ENCODE results near the gene STK38L. TPM values are rescaled to one million over a fixed set of nuclear protein-coding genes. Genes with fewer than 3 reads are reported as not detected.

Gene STK38L
- total and polyA plus RNA-seq, 2 of the 4 experiments (the other 2 are of a cell fraction), result 5.1 to 7.2 TPM

GRCh38 chr12:27344760-27345159, 100.7 kb downstream of the STK38L start:
- H3K9me1 ChIP-seq (ENCODE audit: insufficient read depth, low read length), result peaks cover 13% of the 10 kb centered on the region
- H3K4ac ChIP-seq (ENCODE audit: low read depth, low read length), result peak overlapping the region; percentile 92; the same call in 1 of the 2 replicates
- no peaks in the 10 kb centered on the region for H3K27me3 ChIP-seq (ENCODE audit: control insufficient read depth, insufficient read depth, low read length)
- intact Hi-C loops (cut with micrococcal nuclease), result loop anchor here (5.0 kb wide), 1 partner anchor 178 kb away; the partner anchor contains the start of gene PPFIBP1
- peak overlapping the region; percentile 73; the same call in 1 of the 2 replicates for H4K5ac ChIP-seq (ENCODE audit: low read depth, low read length)
- H2BK5ac ChIP-seq (ENCODE audit: low read depth, low read length, poor library complexity, severe bottlenecking), result peak overlapping the region; percentile 96
- peaks cover 17% of the 10 kb centered on the region for H3K4me1 ChIP-seq (ENCODE audit: control insufficient read depth, insufficient read depth, low read length)
- no peak overlapping the region for H2AFZ ChIP-seq (replicated peaks; ENCODE audit: low read length, poor library complexity)
- 0 out of 2 replicates have a peak overlapping the region, but pooled peaks have one; percentile 30 for H3K56ac ChIP-seq (ENCODE audit: extremely low read depth, insufficient read depth, low read length)
- no peaks in the 10 kb centered on the region for H3K36me3 ChIP-seq (ENCODE audit: control insufficient read depth, insufficient read depth, low read length)
- H3K27ac ChIP-seq (ENCODE audit: insufficient read depth, low read length), result peak overlapping the region; percentile 85
- peak overlapping the region; percentile 94 for H2BK15ac ChIP-seq (ENCODE audit: low read depth, low read length)
- H3K9me3 ChIP-seq (ENCODE audit: control insufficient read depth, insufficient read depth, low read length), result no peaks in the 10 kb centered on the region
- DNase-seq, result peak; percentile 41
- peak overlapping the region; percentile 51 to 77 for H4K8ac ChIP-seq (ENCODE audit: low read depth in 2 of 2, low read length in 2 of 2)
- POLR2A ChIA-PET (ENCODE audit: unreplicated experiment), result no interaction called here
- H2AK5ac ChIP-seq (ENCODE audit: low read depth, low read length), result peak overlapping the region; percentile 82
- H3K14ac ChIP-seq (replicated peaks; ENCODE audit: low read depth, low read length), result peak overlapping the region; percentile 92
- ATAC-seq (ENCODE audit: low read depth), result no peak
- dilution Hi-C loops (cut with HindIII; ENCODE audit: low sequenced_read_pairs, unreplicated experiment), result no loop called here
- peaks cover 37 to 68% of the 10 kb centered on the region in 2 experiments for H3K79me1 ChIP-seq (ENCODE audit: low read depth in 1 of 2, low read length in 2 of 2)
- no peak overlapping the region for H2AK9ac ChIP-seq (replicated peaks; ENCODE audit: low read depth, low read length, poor library complexity)
- no peak overlapping the region for H3K4me3 ChIP-seq (ENCODE audit: insufficient read depth, low read depth, low read length)
- TF ChIP-seq FOS (IDR thresholded peaks at IDR 0.05; ENCODE audit: low read depth, low read length) (no peak), RAD21 (IDR thresholded peaks at IDR 0.05; ENCODE audit: low read length) (no peak), BHLHE40 (IDR thresholded peaks at IDR 0.05; ENCODE audit: low read depth, low read length) (no peak), MAFK (IDR thresholded peaks at IDR 0.05; ENCODE audit: low read depth, low read length) (no peak), MXI1 (IDR thresholded peaks at IDR 0.05; ENCODE audit: borderline replicate concordance, low read depth, low read length) (no peak), MAZ (IDR thresholded peaks at IDR 0.05; ENCODE audit: borderline replicate concordance, low read depth, low read length) (no peak), CEBPB (IDR thresholded peaks at IDR 0.05; ENCODE audit: low read depth, low read length) (no peak), ELK1 (IDR thresholded peaks at IDR 0.05; ENCODE audit: borderline replicate concordance, low read depth, low read length) (no peak), CTCF (conservative IDR thresholded peaks at IDR 0.05; ENCODE audit: low read depth, low read length) (no peak), RCOR1 (IDR thresholded peaks at IDR 0.05; ENCODE audit: insufficient replicate concordance, low read length) (no peak), POLR2A (IDR thresholded peaks at IDR 0.05; ENCODE audit: low read depth, low read length) (no peak), SMC3 (IDR thresholded peaks at IDR 0.05; ENCODE audit: low read depth, low read length) (no peak), RFX5 (IDR thresholded peaks at IDR 0.05; ENCODE audit: low read depth, low read length) (no peak)
- no peaks in the 10 kb centered on the region for H4K20me1 ChIP-seq (ENCODE audit: insufficient read depth, low read length)
- H3K23ac ChIP-seq (ENCODE audit: low read depth, low read length), result peak overlapping the region; percentile 93
- H3K9ac ChIP-seq (ENCODE audit: low read depth, low read length), result no peak overlapping the region
- peak overlapping the region; percentile 92 for H3K18ac ChIP-seq (ENCODE audit: low read depth, low read length)
- H4K91ac ChIP-seq (ENCODE audit: insufficient read depth, low read depth, low read length), result peak overlapping the region; percentile 82; the same call in 1 of the 2 replicates
- no CpG with 5 or more reads among the region's 3 CpGs for WGBS, 2 experiments (ENCODE audit: extremely low coverage in 2 of 2, insufficient read length in 1 of 2)
- peak overlapping the region; percentile 95 for H2BK120ac ChIP-seq (ENCODE audit: low read depth, low read length)
- in situ Hi-C loops (cut with MboI; ENCODE audit: low sequenced_read_pairs), result no loop called here
- H2BK20ac ChIP-seq (ENCODE audit: low read depth, low read length), result peak overlapping the region; percentile 97
- H3K4me2 ChIP-seq (ENCODE audit: low read depth, low read length), result no peak overlapping the region
- BruUV-seq (replicated peaks), result no TSS peak
- CTCF ChIA-PET, result no interaction called here

Measured in IMR-90 (cell line).